Neuronal stem cell (in vitro differentiated cells): ENCODE data around the gene NLRP5.

ENCODE experiments used
- DNase-seq: peaks from one replicate; pipeline ENCODE4 v3.0.0-alpha.2; 2013; ENCODE audit warnings: low spot score
- H2AFZ ChIP-seq: one replicate; pipeline ENCODE4 v1.6.1; 2013; ENCODE audit warnings: mild to moderate bottlenecking, low read length, inconsistent platforms
- H2AK5ac ChIP-seq: 2 replicates; pipeline ENCODE4 v1.6.1; 2013; ENCODE audit warnings: low read depth, mild to moderate bottlenecking, inconsistent platforms, low read length, moderate library complexity, mixed read lengths
- H2BK120ac ChIP-seq: 2 replicates; pipeline ENCODE4 v1.6.1; 2013; ENCODE audit warnings: low read depth, mild to moderate bottlenecking, inconsistent platforms, low read length, moderate library complexity, mixed read lengths
- H2BK12ac ChIP-seq: one replicate; pipeline ENCODE4 v1.6.1; 2013; ENCODE audit warnings: low read length, inconsistent platforms
- H2BK15ac ChIP-seq: 2 replicates; pipeline ENCODE4 v1.6.1; 2013; ENCODE audit warnings: mild to moderate bottlenecking, low read length, inconsistent platforms, mixed read lengths
- H2BK5ac ChIP-seq: one replicate; pipeline ENCODE4 v1.6.1; 2013; ENCODE audit warnings: inconsistent platforms, mild to moderate bottlenecking, low read length, moderate library complexity
- H3K14ac ChIP-seq: one replicate; pipeline ENCODE4 v1.6.1; 2013; ENCODE audit warnings: low read length, inconsistent platforms
- H3K18ac ChIP-seq: 2 replicates; pipeline ENCODE4 v1.6.1; 2013; ENCODE audit warnings: low read length, inconsistent platforms
- H3K23ac ChIP-seq: 2 replicates; pipeline ENCODE4 v1.6.1; 2013; ENCODE audit warnings: low read depth, mild to moderate bottlenecking, mixed read lengths, low read length, inconsistent platforms; ENCODE audit not compliant: poor library complexity
- H3K27ac ChIP-seq: replicated peaks from 3 replicates; pipeline ENCODE4 v1.5.1; 2013; ENCODE audit warnings: low read length, inconsistent platforms
- H3K27me3 ChIP-seq, 3 experiments: 2 replicates each; pipeline ENCODE4 v1.6.1; 2013; ENCODE audit warnings: low read length in 3 of 3, mild to moderate bottlenecking in 2 of 3, inconsistent platforms in 1 of 3, low read depth in 1 of 3, mixed read lengths in 1 of 3, moderate library complexity in 1 of 3; ENCODE audit not compliant: control insufficient read depth in 3 of 3, insufficient read depth in 3 of 3
- H3K36me3 ChIP-seq, 2 donors: replicated peaks in 1 of 2; 2 replicates each; pipeline ENCODE4 v1.6.1; 2013; ENCODE audit warnings: low read length in 2 of 2; ENCODE audit not compliant: control insufficient read depth in 2 of 2, insufficient read depth in 2 of 2
- H3K4ac ChIP-seq: 2 replicates; pipeline ENCODE4 v1.6.1; 2013; ENCODE audit warnings: inconsistent platforms, mild to moderate bottlenecking, low read length, moderate library complexity
- H3K4me1 ChIP-seq, 2 donors: 1 replicate in 1 of 2; 2 replicates in 1 of 2; pipeline ENCODE4 v1.6.1; 2013; ENCODE audit warnings: low read length in 2 of 2, low read depth in 1 of 2; ENCODE audit not compliant: control insufficient read depth in 2 of 2, insufficient read depth in 1 of 2
- H3K4me2 ChIP-seq: one replicate; pipeline ENCODE4 v1.6.1; 2013; ENCODE audit warnings: mild to moderate bottlenecking, low read length, inconsistent platforms; ENCODE audit not compliant: insufficient read depth, poor library complexity, severe bottlenecking
- H3K4me3 ChIP-seq, 2 donors: 2 replicates each; pipeline ENCODE4 v1.5.1; 2013; ENCODE audit warnings: low read length in 2 of 2, mild to moderate bottlenecking in 2 of 2, inconsistent platforms in 1 of 2, moderate library complexity in 1 of 2
- H3K79me1 ChIP-seq: one replicate; pipeline ENCODE4 v1.6.1; 2013; ENCODE audit warnings: low read depth, mild to moderate bottlenecking, inconsistent platforms, low read length, moderate library complexity
- H3K9ac ChIP-seq: one replicate; pipeline ENCODE4 v1.6.1; 2013; ENCODE audit warnings: mild to moderate bottlenecking, low read depth, low read length, inconsistent platforms; ENCODE audit not compliant: poor library complexity
- H3K9me3 ChIP-seq, 2 donors: replicated peaks in 1 of 2; 2 replicates each; pipeline versions ENCODE3 to v1.6.1; 2013; ENCODE audit warnings: low read length in 2 of 2, mild to moderate bottlenecking in 2 of 2, inconsistent platforms in 1 of 2, low read depth in 1 of 2, mixed read lengths in 1 of 2, moderate library complexity in 1 of 2; ENCODE audit not compliant: control insufficient read depth in 2 of 2, insufficient read depth in 1 of 2
- H4K8ac ChIP-seq: one replicate; pipeline ENCODE4 v1.6.1; 2013; ENCODE audit warnings: low read depth, mild to moderate bottlenecking, inconsistent platforms, low read length, moderate library complexity
- H4K91ac ChIP-seq: one replicate; pipeline ENCODE4 v1.6.1; 2013; ENCODE audit warnings: low read length, low read depth, mild to moderate bottlenecking, inconsistent platforms; ENCODE audit not compliant: poor library complexity
- WGBS, 2 donors: extraction: QIAGEN DNeasy Blood & Tissue Kit; methylation state at CpG; one replicate each; pipeline ENCODE4 v1.1.7; 2013; ENCODE audit warnings: missing lambda C conversion rate in 2 of 2, mixed read lengths in 1 of 2; ENCODE audit not compliant: insufficient read length in 2 of 2, insufficient replicate concordance in 1 of 2; ENCODE audit errors: extremely low coverage in 2 of 2; 5-methylcytosine and 5-hydroxymethylcytosine counted together

NLRP5 gene

DNA sequence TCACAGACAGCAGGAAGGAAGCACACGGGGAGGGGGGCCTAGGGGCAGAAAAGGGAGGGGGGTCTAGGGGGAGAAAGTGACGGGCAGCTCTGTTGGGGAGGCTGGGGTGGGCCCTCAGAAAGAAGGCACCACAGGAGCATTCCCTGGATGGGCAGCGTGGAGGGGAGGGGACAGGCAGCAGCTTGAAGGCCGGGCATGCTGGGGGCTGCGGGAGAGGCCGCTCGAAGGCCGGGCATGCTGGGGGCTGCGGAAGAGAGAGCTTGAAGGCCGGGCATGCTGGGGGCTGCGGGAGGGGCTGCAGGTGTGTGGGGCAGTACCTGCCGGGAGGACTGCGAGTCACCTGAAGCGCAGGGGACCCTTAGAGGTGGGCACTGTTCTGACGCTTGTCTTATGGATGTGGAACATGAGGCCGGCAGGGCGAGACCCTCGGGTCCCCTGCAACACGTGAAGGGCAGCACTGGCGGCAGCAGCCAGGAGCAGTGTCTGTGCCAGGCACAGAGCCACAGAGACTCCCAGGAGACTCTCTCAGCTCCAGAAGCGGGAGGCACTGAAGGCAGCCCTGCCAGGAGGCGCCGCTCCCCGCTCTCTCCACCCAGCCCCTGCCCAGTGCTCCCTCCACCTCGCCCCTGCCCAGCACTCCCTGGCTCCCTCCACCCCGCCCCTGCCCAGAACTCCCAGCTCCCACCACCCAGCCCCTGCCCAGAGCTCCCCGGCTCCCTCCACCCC lies 121.2 kb downstream of the NLRP5 start:
- peak overlapping the region; percentile 41 for H2BK12ac ChIP-seq
- H3K27me3 ChIP-seq: no peaks in the 10 kb centered on the region
- H3K4me2 ChIP-seq: peak overlapping the region; percentile 11
- peak overlapping the region; percentile 20 for H3K23ac ChIP-seq
- H4K91ac ChIP-seq: no peak overlapping the region
- H3K27ac ChIP-seq: no peak overlapping the region
- no peak overlapping the region for H4K8ac ChIP-seq
- no peak overlapping the region for H3K9ac ChIP-seq
- peaks cover 39% of the 10 kb centered on the region for H3K79me1 ChIP-seq
- no CpG with 5 or more reads among the region's 27 CpGs for WGBS, 2 donors
- peaks cover 26 to 38% of the 10 kb centered on the region in 2 donors for H3K4me1 ChIP-seq
- H3K4ac ChIP-seq: no peak overlapping the region
- H3K36me3 ChIP-seq: peaks cover 7 to 29% of the 10 kb centered on the region in 2 donors
- no peak overlapping the region for H2BK5ac ChIP-seq
- H3K14ac ChIP-seq: peak overlapping the region; percentile 38
- peaks cover 2 to 3% of the 10 kb centered on the region in 2 donors for H3K9me3 ChIP-seq
- no peak overlapping the region for H3K4me3 ChIP-seq
- H2BK120ac ChIP-seq: no peak overlapping the region
- peak overlapping the region; percentile 92 for H2BK15ac ChIP-seq
- peak overlapping the region; percentile 95 for H3K18ac ChIP-seq
- H2AK5ac ChIP-seq: peak overlapping the region; percentile 84
- no peak for DNase-seq
- no peak overlapping the region for H2AFZ ChIP-seq

DNA sequence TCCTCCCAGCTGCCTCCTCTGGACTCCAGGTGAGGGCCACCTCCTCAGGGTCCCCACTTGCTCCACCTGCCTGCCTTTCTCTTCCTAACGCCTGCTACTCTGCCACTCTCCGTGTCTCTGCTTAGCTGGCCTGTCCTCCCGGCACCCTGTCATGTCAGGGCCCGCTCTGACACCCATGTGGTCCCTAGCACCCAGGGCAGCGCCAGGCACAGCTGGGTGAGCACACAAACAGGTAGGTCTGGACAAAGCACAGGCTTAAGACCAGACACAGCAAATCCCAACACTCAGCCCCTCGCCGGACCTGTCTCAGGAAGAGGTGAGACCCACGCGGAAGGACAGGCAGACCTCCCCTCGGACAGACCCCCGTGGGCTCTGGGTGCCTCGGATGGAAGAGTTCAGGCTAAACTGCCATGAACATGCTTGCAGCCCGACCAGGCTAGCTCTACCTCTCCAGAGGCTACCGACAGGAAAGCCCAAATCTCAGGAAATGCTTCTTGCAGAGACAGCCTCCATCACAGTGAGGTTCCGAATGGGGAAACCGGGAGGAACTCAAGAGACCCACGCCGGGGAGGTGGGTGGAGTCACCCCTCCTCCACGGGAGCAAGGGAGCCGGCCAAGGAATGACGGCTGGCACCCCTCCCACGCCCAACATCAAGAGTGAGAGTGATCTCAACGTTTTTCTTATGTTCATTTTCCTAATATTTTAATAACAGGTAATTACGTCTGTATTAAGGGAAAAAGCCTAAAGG lies 122.0 kb downstream of the NLRP5 start:
- Histone ChIP-seq H3K4me3 (no peak overlapping the region), H3K23ac (peak overlapping the region; percentile 91), H3K36me3 (peaks cover 2 to 25% of the 10 kb centered on the region in 2 donors), H2AK5ac (peak overlapping the region; percentile 24), H2AFZ (no peak overlapping the region), H2BK5ac (peak overlapping the region; percentile 66), H3K4me1 (peaks cover 26 to 46% of the 10 kb centered on the region in 2 donors), H2BK12ac (no peak overlapping the region), H4K91ac (no peak overlapping the region), H3K27me3 (no peaks in the 10 kb centered on the region), H3K4me2 (no peak overlapping the region), H2BK120ac (no peak overlapping the region), H3K9me3 (peaks cover 2 to 3% of the 10 kb centered on the region in 2 donors), H3K79me1 (peaks cover 34% of the 10 kb centered on the region), H3K14ac (peak overlapping the region; percentile 94), H3K27ac (peak overlapping the region; percentile 32), H3K4ac (no peak overlapping the region), H2BK15ac (peak overlapping the region; percentile 83), H3K9ac (no peak overlapping the region), H4K8ac (no peak overlapping the region), H3K18ac (peak overlapping the region; percentile 95)
- DNase-seq: no peak
- no CpG with 5 or more reads among the region's 24 CpGs for WGBS, 2 donors

DNA sequence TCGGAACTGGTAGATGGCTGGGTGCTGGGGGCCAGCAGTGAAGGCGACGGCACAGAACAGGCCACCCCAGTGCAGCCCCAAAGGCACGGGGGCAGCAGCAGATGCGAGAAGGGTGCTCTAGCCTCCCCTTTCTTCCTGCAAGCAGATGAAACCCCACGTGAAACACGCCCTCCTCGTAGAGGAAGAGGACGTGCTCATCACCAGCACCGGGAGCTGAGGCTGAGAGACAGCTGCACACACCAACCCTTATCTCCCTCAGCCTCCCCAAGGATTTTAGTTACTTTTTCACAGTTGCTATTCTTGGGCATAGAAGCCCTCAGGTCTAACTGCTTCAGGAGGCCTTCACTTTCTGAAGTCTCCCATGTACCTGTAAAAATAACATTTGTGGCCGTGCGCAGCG lies 122.7 kb downstream of the NLRP5 start:
- Histone ChIP-seq H3K4me2 (no peak overlapping the region), H2BK12ac (no peak overlapping the region), H3K4me3 (no peak overlapping the region), H2BK120ac (no peak overlapping the region), H2BK15ac (no peak overlapping the region), H4K8ac (no peak overlapping the region), H3K36me3 (peaks cover 2 to 25% of the 10 kb centered on the region in 2 donors), H3K23ac (peak overlapping the region; percentile 52), H4K91ac (no peak overlapping the region), H3K79me1 (peaks cover 34% of the 10 kb centered on the region), H3K18ac (peak overlapping the region; percentile 87), H3K4ac (no peak overlapping the region), H3K9me3 (peaks cover 2 to 3% of the 10 kb centered on the region in 2 donors), H2AK5ac (no peak overlapping the region), H3K27me3 (no peaks in the 10 kb centered on the region), H3K9ac (no peak overlapping the region), H2BK5ac (no peak overlapping the region), H3K4me1 (peaks cover 26 to 49% of the 10 kb centered on the region in 2 donors), H2AFZ (no peak overlapping the region), H3K14ac (peak overlapping the region; percentile 84), H3K27ac (peak overlapping the region; percentile 44)
- WGBS, 2 donors: no CpG with 5 or more reads among the region's 13 CpGs
- no peak for DNase-seq
